Glutamatergic neuron (in vitro differentiated cells): Measurements from ENCODE around the gene ATRX. TPM values are rescaled to one million over a fixed set of nuclear protein-coding genes. Genes with fewer than 3 reads are reported as not detected.
"Not testable (repeated sequence)": the region's sequence is repeated elsewhere in the genome, so short reads cannot be mapped to it uniquely, and the experiment has no call there.

Experiments used
- DNase-seq: peaks from one replicate; pipeline ENCODE4 v3.0.0; 2022
- H3K27ac Mint-ChIP-seq: one replicate; pipeline ENCODE4 v1.8.0; 2020; ENCODE audit warnings: mild to moderate bottlenecking, mixed read lengths, inconsistent platforms; ENCODE audit not compliant: unreplicated experiment
- H3K27me3 Mint-ChIP-seq: one replicate; pipeline ENCODE4 v1.8.0; 2020; ENCODE audit warnings: mild to moderate bottlenecking, moderate library complexity, mixed read lengths, inconsistent platforms; ENCODE audit not compliant: unreplicated experiment
- H3K36me3 Mint-ChIP-seq: one replicate; pipeline ENCODE4 v1.8.0; 2020; ENCODE audit warnings: mild to moderate bottlenecking, mixed read lengths, inconsistent platforms; ENCODE audit not compliant: unreplicated experiment
- H3K4me1 Mint-ChIP-seq: one replicate; pipeline ENCODE4 v1.8.0; 2020; ENCODE audit warnings: mild to moderate bottlenecking, low read depth, mixed read lengths, inconsistent platforms; ENCODE audit not compliant: unreplicated experiment
- H3K4me3 Mint-ChIP-seq: one replicate; pipeline ENCODE4 v1.8.0; 2020; ENCODE audit warnings: mild to moderate bottlenecking, mixed read lengths, inconsistent platforms; ENCODE audit not compliant: unreplicated experiment
- H3K9me3 Mint-ChIP-seq: one replicate; pipeline ENCODE4 v1.8.0; 2020; ENCODE audit warnings: mild to moderate bottlenecking, moderate library complexity, mixed read lengths, inconsistent platforms; ENCODE audit not compliant: unreplicated experiment
- CTCF ChIP-seq: fragments of 200-600 bp; sonication (generic); IDR thresholded peaks from one replicate; pipeline ENCODE4 v1.5.0; 2021; ENCODE audit not compliant: partially characterized antibody, unreplicated experiment
- total RNA-seq: library from RNA; stranded (reverse); fragmentation: NEBNext Ultra II Directional; extraction: Animal tissue kit (Norgen Biotek cat#: 25700); gene quantifications from one replicate; pipeline ENCODE4 v1.2.1, GENCODE V29; 2021; ENCODE audit not compliant: unreplicated experiment

ATRX gene
- total RNA-seq, 1 donor from 2014 or later = 152 TPM

- no peak for TF ChIP-seq CTCF
- no peak for DNase-seq
- H3K27me3 Mint-ChIP-seq = no peaks in the 10 kb centered on the region
- H3K36me3 Mint-ChIP-seq = no peaks in the 10 kb centered on the region
- no peak overlapping the region for H3K27ac Mint-ChIP-seq
- H3K4me3 Mint-ChIP-seq = no peak overlapping the region
- H3K4me1 Mint-ChIP-seq = peaks cover 4% of the 10 kb centered on the region
- H3K9me3 Mint-ChIP-seq = no peaks in the 10 kb centered on the region
These were observed 9.4 kb downstream of the ATRX start for GRCh38 chrX:77776659-77777058.

- TF ChIP-seq CTCF = no peak
- Mint-ChIP-seq H3K27ac (no peak overlapping the region), H3K4me3 (no peak overlapping the region), H3K36me3 (no peaks in the 10 kb centered on the region), H3K9me3 (peaks cover 6% of the 10 kb centered on the region), H3K4me1 (no peaks in the 10 kb centered on the region), H3K27me3 (no peaks in the 10 kb centered on the region)
- no peak for DNase-seq
These were observed 14.4 kb downstream of the ATRX start for GRCh38 chrX:77771601-77772000.

- Mint-ChIP-seq H3K4me1 (no peaks in the 10 kb centered on the region), H3K27me3 (no peaks in the 10 kb centered on the region), H3K9me3 (peaks cover 8% of the 10 kb centered on the region), H3K36me3 (no peaks in the 10 kb centered on the region), H3K27ac (no peak overlapping the region), H3K4me3 (no peak overlapping the region)
- no peak for TF ChIP-seq CTCF
- DNase-seq = no peak
These were observed 17.2 kb downstream of the ATRX start for GRCh38 chrX:77768787-77769186.

GRCh38 chrX:77766212-77766611, 19.8 kb downstream of the ATRX start:
- not testable (repeated sequence) for H3K27ac Mint-ChIP-seq, H3K9me3 Mint-ChIP-seq, DNase-seq, H3K4me1 Mint-ChIP-seq, H3K36me3 Mint-ChIP-seq, H3K4me3 Mint-ChIP-seq, H3K27me3 Mint-ChIP-seq

- H3K27me3 Mint-ChIP-seq = no peaks in the 10 kb centered on the region
- H3K4me3 Mint-ChIP-seq = no peak overlapping the region
- no peaks in the 10 kb centered on the region for H3K4me1 Mint-ChIP-seq
- H3K36me3 Mint-ChIP-seq = peaks cover 10% of the 10 kb centered on the region
- TF ChIP-seq CTCF = no peak
- peaks cover 5% of the 10 kb centered on the region for H3K9me3 Mint-ChIP-seq
- no peak for DNase-seq
- no peak overlapping the region for H3K27ac Mint-ChIP-seq
These were observed 30.5 kb downstream of the ATRX start for GRCh38 chrX:77755561-77755960.

GRCh38 chrX:77753942-77754341, 32.1 kb downstream of the ATRX start:
- not testable (repeated sequence) for H3K4me3 Mint-ChIP-seq, H3K27ac Mint-ChIP-seq, H3K36me3 Mint-ChIP-seq, H3K27me3 Mint-ChIP-seq, H3K9me3 Mint-ChIP-seq, DNase-seq, H3K4me1 Mint-ChIP-seq
